Eye (tissue), 1 donor: ENCODE measurements around the gene PFKP.
"Not testable (repeated sequence)": the region's sequence is repeated elsewhere in the genome, so short reads cannot be mapped to it uniquely, and the experiment has no call there.

Experiments used
- DNase-seq: peaks from one replicate; pipeline ENCODE4 v3.0.0-alpha.2; 2015

Gene PFKP

GRCh38 chr10:3163879-3164278 lies 96.5 kb downstream of the PFKP start:
- no peak for DNase-seq

DNA sequence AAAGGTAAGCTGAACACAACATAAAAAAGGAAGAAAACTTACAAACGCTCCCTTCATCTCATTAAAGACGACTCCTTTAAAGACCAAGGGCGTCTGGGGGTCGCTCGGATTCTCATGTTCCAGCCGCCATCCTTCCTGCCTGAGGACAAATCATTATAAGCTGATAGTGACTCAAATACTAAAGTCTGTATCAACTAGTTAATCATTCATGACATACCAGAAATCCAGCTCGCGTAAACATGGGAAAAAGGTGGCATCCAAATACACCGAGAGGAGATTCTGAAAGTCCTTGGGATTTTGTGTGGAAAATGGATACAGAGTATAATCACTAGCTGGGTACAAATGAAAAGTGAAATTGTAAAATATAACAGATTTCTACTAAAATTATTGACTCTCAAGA lies 97.8 kb downstream of the PFKP start:
- no peak for DNase-seq

DNA sequence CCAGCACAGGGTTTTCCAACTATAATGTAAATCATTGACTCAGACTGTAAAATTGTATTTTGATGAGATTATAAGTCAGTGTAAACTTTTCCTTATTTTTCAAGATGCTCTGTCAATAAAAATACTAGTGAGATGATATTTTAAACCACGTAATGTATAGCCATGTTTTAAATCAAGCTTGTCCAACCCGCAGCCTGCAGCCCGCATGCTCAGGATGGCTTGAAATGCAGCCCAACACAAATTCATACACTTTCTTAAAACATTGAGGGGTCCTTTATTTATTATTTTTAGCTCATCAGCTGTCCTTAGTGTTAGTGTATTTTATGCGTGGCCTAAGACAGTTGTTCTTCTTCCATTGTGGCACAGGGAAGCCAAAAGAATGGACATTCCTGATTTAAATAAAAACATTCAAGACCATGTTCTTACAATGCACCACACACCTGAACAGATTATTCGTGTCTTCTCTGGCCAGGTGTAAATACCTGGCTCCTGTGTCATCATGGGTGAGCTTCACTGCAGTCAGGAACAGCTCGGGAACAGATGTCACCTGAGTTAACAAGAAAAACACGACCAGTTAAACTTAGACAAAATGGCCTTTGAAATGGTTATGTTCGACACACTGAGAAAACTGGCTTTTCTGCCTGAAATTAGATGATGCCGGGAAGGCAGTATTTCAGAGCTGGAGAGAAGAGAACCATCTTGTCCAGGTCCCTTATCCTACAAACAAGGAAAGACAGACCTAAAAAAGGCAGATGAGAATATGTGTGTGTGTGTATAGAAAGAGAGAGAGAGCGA lies 99.3 kb downstream of the PFKP start:
- no peak for DNase-seq

DNA sequence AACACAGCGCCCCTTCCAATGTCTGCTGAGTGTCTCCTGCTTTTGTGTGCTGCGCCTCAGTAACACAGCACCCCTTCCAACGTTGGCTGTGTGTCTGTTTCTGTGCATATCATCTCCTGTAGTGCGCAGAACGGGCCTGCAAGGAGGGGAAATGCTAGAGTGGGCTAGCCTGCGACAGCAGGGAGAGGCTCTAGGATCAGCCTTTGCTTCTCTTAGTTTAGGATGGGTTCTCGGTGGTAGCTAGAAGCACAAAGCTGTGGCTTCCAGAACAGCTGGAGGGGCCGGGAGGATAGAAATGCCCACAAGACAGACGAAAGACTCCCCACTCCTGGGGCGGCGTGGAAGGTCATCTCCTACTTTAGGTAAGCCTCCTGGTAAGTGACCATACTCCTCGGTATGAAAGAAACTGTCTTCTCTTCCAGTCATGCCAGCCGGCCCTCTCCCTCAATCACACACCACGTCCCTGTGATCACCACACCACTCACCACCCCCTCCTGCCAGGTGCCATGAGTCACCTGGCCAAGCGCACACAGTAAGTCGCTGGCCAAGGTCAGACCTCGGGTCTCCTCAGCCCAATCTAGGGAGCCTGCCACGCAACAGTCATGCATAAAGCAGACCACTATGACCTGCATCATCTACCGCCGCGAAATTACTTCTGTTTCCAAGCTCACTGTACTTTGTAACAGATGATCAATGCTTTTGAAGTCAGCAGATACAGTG lies 100.4 kb downstream of the PFKP start:
- DNase-seq = no peak

DNA sequence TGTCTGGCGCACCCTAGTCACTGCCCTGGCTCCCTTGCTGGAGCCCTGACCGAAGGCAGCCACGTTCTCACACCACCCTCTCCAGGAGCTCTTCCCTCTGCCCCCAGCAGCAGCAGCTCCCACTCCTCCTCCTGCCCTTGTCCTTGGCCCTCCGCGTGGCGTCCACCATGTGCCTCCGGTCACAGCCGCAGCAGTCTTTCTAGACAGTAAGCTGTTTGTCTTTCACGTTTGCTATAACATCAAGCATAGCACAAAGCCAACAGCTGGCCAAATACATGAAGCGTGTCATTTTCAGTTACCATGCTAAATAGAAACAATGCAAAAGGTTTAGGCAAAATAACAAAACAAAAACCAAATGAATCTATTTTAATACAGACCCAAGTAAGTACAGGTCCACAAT lies 101.9 kb downstream of the PFKP start:
- DNase-seq = no peak

GRCh38 chr10:3169673-3170072 lies 102.3 kb downstream of the PFKP start:
- peak; percentile 73 for DNase-seq

- DNase-seq = not testable (repeated sequence)
These were observed 104.1 kb downstream of the PFKP start for GRCh38 chr10:3171488-3171887.

DNA sequence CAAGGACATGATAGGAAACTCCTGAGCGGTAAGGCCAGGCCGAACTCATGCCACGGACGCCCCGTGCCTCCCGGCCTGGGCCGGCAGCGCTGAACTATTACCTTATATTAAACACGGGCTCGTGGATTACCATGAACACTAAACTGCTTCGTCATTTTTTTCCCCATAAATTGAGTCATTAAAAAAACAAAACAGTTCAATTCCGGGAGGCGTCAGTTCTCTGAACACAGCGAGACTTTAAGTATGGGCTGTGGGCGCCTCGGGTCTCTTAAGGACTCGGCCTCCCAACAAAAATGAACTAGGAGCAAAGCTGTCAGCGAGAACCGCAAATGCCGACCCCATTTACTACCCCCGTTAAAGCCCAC lies 104.7 kb downstream of the PFKP start:
- no peak for DNase-seq

DNA sequence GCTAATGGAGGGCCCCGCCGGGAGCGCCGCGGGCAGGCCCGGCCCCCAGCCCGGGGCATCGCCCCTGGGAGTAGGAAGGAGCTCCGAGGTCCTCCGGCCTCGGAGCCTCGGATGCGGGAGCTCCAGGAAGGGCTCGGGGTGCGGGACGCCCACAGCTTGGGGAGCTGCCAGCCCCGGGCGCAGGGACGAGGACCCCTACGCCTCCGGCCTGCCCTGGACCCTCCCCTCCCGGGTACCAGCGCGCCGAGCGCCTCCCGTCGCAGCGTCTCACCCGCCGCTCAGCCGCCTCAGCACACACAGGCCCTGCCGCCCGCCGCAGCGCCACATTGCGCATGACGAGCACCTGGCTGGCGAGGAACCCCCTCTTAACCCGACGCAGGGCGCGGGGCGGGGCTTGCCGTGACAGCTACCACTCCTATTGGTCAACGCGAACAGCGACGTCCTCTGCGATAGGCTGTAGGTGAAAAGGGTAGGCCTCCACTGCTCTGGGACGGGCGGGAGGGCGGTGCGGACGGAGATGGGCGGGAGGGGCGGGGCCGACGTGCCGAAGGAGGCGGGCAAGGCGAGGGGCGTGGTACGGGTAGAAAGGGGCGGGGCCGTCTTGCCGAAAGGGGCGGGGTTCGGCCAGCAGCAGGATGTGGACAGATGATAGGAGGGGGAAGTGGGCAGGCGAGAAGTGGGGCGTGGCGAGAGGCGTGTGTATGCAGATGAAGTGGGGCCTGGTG lies 105.3 kb downstream of the PFKP start, which contains the start of gene PITRM1:
Gene PITRM1 (minus strand): TSS at position 337 of the 725 bp plus-strand sequence. CDS start 10 bp downstream, at position 327.
- peak; percentile 99 for DNase-seq

- DNase-seq = no peak
These were observed 106.0 kb downstream of the PFKP start for GRCh38 chr10:3173171-3173878.

- DNase-seq = no peak
These were observed 110.7 kb downstream of the PFKP start for GRCh38 chr10:3178042-3178441.

- DNase-seq = no peak
These were observed 111.8 kb downstream of the PFKP start for GRCh38 chr10:3179174-3179573.

GRCh38 chr10:3180355-3181025 lies 113.1 kb downstream of the PFKP start:
- no peak for DNase-seq

DNA sequence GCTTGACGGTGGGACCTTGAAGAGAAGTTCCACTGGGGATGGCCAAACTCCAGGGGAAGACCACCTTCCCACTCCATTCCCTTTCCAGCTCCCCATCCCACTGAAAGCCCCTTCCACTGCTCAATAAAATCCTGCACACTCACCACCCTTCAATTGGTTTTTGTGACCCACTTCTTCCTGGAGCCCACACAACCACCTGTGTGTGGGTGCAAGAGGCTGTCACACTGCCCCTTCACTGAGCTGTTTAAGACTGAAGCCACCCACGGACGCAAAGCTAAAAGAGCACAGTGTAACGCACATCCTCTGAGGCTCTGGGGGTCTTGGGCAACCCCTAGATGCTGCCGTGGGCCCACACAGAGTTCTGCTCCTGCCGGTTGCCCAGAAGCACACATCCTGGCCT lies 118.0 kb downstream of the PFKP start:
- no peak for DNase-seq

- no peak for DNase-seq
These were observed 119.0 kb downstream of the PFKP start for GRCh38 chr10:3186368-3186767.
